GM19452 (cell line): ENCODE measurements around the gene GPAT3.
"Not testable (repeated sequence)": the region's sequence is repeated elsewhere in the genome, so short reads cannot be mapped to it uniquely, and the experiment has no call there.

Experiments
- ATAC-seq: cut with Tn5 transposase; IDR thresholded peaks from one replicate; pipeline ENCODE4 v1.9.1; 2021; ENCODE audit not compliant: unreplicated experiment

Gene GPAT3

GRCh38 chr4:83548151-83548905 lies 12.4 kb downstream of the GPAT3 start:
- ATAC-seq = peak; percentile 95

- ATAC-seq = no peak
Observed at GRCh38 chr4:83552083-83552482, 16.2 kb downstream of the GPAT3 start.

- peak; percentile 53 for ATAC-seq
Observed at GRCh38 chr4:83552924-83553323, 17.0 kb downstream of the GPAT3 start.

- no peak for ATAC-seq
Observed at GRCh38 chr4:83556006-83556707, 20.2 kb downstream of the GPAT3 start.

- no peak for ATAC-seq
Observed at GRCh38 chr4:83556816-83557215, 20.9 kb downstream of the GPAT3 start.

- ATAC-seq = no peak
Observed at GRCh38 chr4:83558059-83558653, 22.2 kb downstream of the GPAT3 start.

- no peak for ATAC-seq
Observed at GRCh38 chr4:83558680-83559079, 22.8 kb downstream of the GPAT3 start.

- no peak for ATAC-seq
Observed at GRCh38 chr4:83560523-83560922, 24.6 kb downstream of the GPAT3 start.

GRCh38 chr4:83561381-83561780 lies 25.5 kb downstream of the GPAT3 start:
- no peak for ATAC-seq

- ATAC-seq = no peak
Observed at GRCh38 chr4:83563998-83564397, 28.1 kb downstream of the GPAT3 start.

- no peak for ATAC-seq
Observed at GRCh38 chr4:83568062-83568461, 32.2 kb downstream of the GPAT3 start.

GRCh38 chr4:83569429-83569828 lies 33.5 kb downstream of the GPAT3 start:
- no peak for ATAC-seq

- ATAC-seq = peak; percentile 80
Observed at GRCh38 chr4:83569987-83570386, 34.1 kb downstream of the GPAT3 start.

GRCh38 chr4:83572848-83573247 lies 36.9 kb downstream of the GPAT3 start:
- no peak for ATAC-seq

GRCh38 chr4:83574247-83574646 lies 38.3 kb downstream of the GPAT3 start:
- ATAC-seq = no peak

GRCh38 chr4:83576237-83576636 lies 40.3 kb downstream of the GPAT3 start:
- ATAC-seq = not testable (repeated sequence)

- ATAC-seq = peak; percentile 79
Observed at GRCh38 chr4:83581411-83582288, 45.7 kb downstream of the GPAT3 start.

- ATAC-seq = peak; percentile 66
Observed at GRCh38 chr4:83582289-83582785, 46.4 kb downstream of the GPAT3 start.

GRCh38 chr4:83585982-83586508 lies 50.1 kb downstream of the GPAT3 start:
- no peak for ATAC-seq

- no peak for ATAC-seq
Observed at GRCh38 chr4:83589279-83589678, 53.4 kb downstream of the GPAT3 start.

- no peak for ATAC-seq
Observed at GRCh38 chr4:83591056-83591455, 55.1 kb downstream of the GPAT3 start.
